ENCODE measurements around the gene POC5. TPM values are rescaled to one million over a fixed set of nuclear protein-coding genes. Genes with fewer than 3 reads are reported as not detected.

POC5 gene
- total RNA-seq, 1 donor from 2014 or later, result 10.7 TPM

DNA sequence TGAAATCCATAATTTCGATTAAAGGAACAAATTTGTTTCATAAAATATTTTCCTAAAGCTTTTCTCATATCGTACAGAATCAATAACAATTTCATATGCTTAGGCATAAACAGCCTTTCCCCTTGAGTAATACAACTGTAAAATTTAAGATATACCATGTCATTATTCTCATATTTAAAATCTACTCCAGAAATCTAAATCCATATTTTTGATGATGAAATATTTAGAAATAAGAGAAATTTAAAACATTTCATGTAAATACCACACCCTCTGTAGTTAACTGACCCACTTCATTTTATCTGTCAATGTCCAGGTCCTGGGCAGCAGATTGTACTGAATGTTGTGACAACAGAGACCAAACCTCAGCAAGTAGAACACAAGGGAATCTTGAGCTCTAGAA, 5.1 kb downstream of the POC5 start:
- TF ChIP-seq CTCF (IDR thresholded peaks at IDR 0.05), result no peak
- intact Hi-C loops (cut with DNase I), result no loop called here
- DNase-seq (no peak), ATAC-seq (no peak)
- H3K36me3 ChIP-seq, result peaks cover 25% of the 10 kb centered on the region
- H3K27me3 ChIP-seq (ENCODE audit: low read depth), result no peaks in the 10 kb centered on the region
- H3K27ac ChIP-seq, result no peak overlapping the region
- H3K9me3 ChIP-seq, result no peaks in the 10 kb centered on the region
- peaks cover 11% of the 10 kb centered on the region for H3K4me1 ChIP-seq
- no peak overlapping the region for H3K4me3 ChIP-seq

GRCh38 chr5:75711151-75711550, 6.1 kb downstream of the POC5 start:
- DNase-seq, result no peak
- no peaks in the 10 kb centered on the region for H3K27me3 ChIP-seq (ENCODE audit: low read depth)
- no peak for TF ChIP-seq CTCF (IDR thresholded peaks at IDR 0.05)
- H3K4me3 ChIP-seq, result no peak overlapping the region
- H3K9me3 ChIP-seq, result no peaks in the 10 kb centered on the region
- peaks cover 26% of the 10 kb centered on the region for H3K36me3 ChIP-seq
- ATAC-seq, result no peak
- peaks cover 5% of the 10 kb centered on the region for H3K4me1 ChIP-seq
- intact Hi-C loops (cut with DNase I), result no loop called here
- no peak overlapping the region for H3K27ac ChIP-seq

DNA sequence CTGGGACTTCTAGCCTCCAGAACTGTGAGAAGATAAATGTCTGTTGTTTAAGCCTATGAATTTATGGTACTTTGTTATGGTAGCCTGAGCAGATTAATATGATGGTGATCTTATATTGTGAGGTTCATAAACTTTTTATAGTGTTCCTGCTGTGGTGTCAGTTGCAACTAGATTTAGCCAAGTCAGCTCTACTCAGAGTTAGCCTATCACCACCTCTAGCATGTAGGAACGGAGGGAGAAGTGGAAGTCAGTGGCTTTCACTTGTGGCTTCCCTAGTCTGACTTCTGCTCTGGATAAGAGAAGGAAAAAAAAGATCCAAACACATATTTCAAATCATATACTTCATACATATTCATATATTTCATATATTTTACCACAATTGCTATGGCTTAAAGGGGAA, 6.6 kb downstream of the POC5 start:
- Histone ChIP-seq H3K4me1 (no peaks in the 10 kb centered on the region), H3K27ac (no peak overlapping the region), H3K36me3 (peaks cover 26% of the 10 kb centered on the region), H3K27me3 (ENCODE audit: low read depth) (no peaks in the 10 kb centered on the region), H3K4me3 (no peak overlapping the region), H3K9me3 (no peaks in the 10 kb centered on the region)
- ATAC-seq (peak; percentile 57 to 79), DNase-seq (no peak)
- no peak for TF ChIP-seq CTCF (IDR thresholded peaks at IDR 0.05)
- intact Hi-C loops (cut with DNase I), result no loop called here

GRCh38 chr5:75707911-75708509, 9.2 kb downstream of the POC5 start:
- no peak overlapping the region for H3K4me3 ChIP-seq
- H3K4me1 ChIP-seq, result no peaks in the 10 kb centered on the region
- intact Hi-C loops (cut with DNase I), result no loop called here
- H3K36me3 ChIP-seq, result peaks cover 49% of the 10 kb centered on the region
- DNase-seq, result no peak
- H3K27me3 ChIP-seq (ENCODE audit: low read depth), result no peaks in the 10 kb centered on the region
- ATAC-seq, result peak; percentile 32 to 69
- H3K9me3 ChIP-seq, result no peaks in the 10 kb centered on the region
- TF ChIP-seq CTCF (IDR thresholded peaks at IDR 0.05), result no peak
- no peak overlapping the region for H3K27ac ChIP-seq

GRCh38 chr5:75706775-75707174, 10.5 kb downstream of the POC5 start:
- no peaks in the 10 kb centered on the region for H3K9me3 ChIP-seq
- H3K4me1 ChIP-seq, result no peaks in the 10 kb centered on the region
- ATAC-seq, result no peak
- no peak for DNase-seq
- no peak overlapping the region for H3K4me3 ChIP-seq
- H3K27me3 ChIP-seq (ENCODE audit: low read depth), result no peaks in the 10 kb centered on the region
- TF ChIP-seq CTCF (IDR thresholded peaks at IDR 0.05), result no peak
- H3K36me3 ChIP-seq, result peaks cover 56% of the 10 kb centered on the region
- intact Hi-C loops (cut with DNase I), result no loop called here
- H3K27ac ChIP-seq, result no peak overlapping the region
